Measurements from ENCODE around the gene CASK. TPM values are rescaled to one million over a fixed set of nuclear protein-coding genes. Genes with fewer than 3 reads are reported as not detected.

Gene CASK
- total and polyA plus RNA-seq, 9 donors = 17.5 to 41.5 (median 25.4) TPM

DNA sequence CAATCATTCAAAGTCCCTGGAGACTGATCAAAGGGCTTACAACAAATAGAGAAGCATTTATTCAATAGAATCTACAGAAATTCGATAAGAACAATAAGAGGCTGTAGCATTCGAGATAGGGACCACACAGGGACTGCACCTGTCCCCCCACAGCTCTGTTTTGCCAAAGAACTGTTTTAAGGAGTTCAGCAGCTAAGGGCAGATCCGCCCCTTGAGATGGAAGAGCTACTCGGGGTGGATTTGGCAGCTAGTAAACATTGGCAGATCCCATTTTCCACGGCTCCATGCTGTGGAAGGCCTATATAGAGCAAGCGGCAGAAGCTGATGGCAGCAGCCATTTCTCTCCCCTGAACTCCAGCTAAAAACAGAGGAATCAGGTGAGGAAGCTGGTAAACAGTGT is 123.7 kb downstream of the CASK start:
- H3K9me3 ChIP-seq (replicated peaks; ENCODE audit: control insufficient read depth, low read depth, low read length) = peaks cover 11% of the 10 kb centered on the region
- H3K4me1 ChIP-seq (ENCODE audit: control insufficient read depth, insufficient read depth, low read length) = no peaks in the 10 kb centered on the region
- H3K4me3 ChIP-seq (ENCODE audit: low read length) = no peak overlapping the region
- DNase-seq = no peak
- peaks cover 9% of the 10 kb centered on the region for H3K27me3 ChIP-seq (ENCODE audit: control insufficient read depth, insufficient read depth, low read length)
- no peak overlapping the region for H3K27ac ChIP-seq (ENCODE audit: low read length)
- WGBS (ENCODE audit: insufficient coverage) = 43% methylated on average over 4 of the region's 6 CpGs
- H3K36me3 ChIP-seq (ENCODE audit: control insufficient read depth, insufficient read depth, low read length) = no peaks in the 10 kb centered on the region

- peaks cover 4% of the 10 kb centered on the region for H3K9me3 ChIP-seq (replicated peaks; ENCODE audit: control insufficient read depth, low read depth, low read length)
- H3K4me3 ChIP-seq (ENCODE audit: low read length) = no peak overlapping the region
- no peaks in the 10 kb centered on the region for H3K36me3 ChIP-seq (ENCODE audit: control insufficient read depth, insufficient read depth, low read length)
- H3K27ac ChIP-seq (ENCODE audit: low read length) = no peak overlapping the region
- 75% methylated on average over 1 of the region's 1 CpG for WGBS (ENCODE audit: insufficient coverage)
- no peaks in the 10 kb centered on the region for H3K4me1 ChIP-seq (ENCODE audit: control insufficient read depth, insufficient read depth, low read length)
- DNase-seq = no peak
- H3K27me3 ChIP-seq (ENCODE audit: control insufficient read depth, insufficient read depth, low read length) = peaks cover 9% of the 10 kb centered on the region
Observed at GRCh38 chrX:41796577-41796976, 126.8 kb downstream of the CASK start.

GRCh38 chrX:41796046-41796445 is 127.3 kb downstream of the CASK start:
- no peak for DNase-seq
- Histone ChIP-seq H3K36me3 (ENCODE audit: control insufficient read depth, insufficient read depth, low read length) (no peaks in the 10 kb centered on the region), H3K4me3 (ENCODE audit: low read length) (no peak overlapping the region), H3K27me3 (ENCODE audit: control insufficient read depth, insufficient read depth, low read length) (peaks cover 7% of the 10 kb centered on the region), H3K4me1 (ENCODE audit: control insufficient read depth, insufficient read depth, low read length) (no peaks in the 10 kb centered on the region), H3K27ac (ENCODE audit: low read length) (no peak overlapping the region), H3K9me3 (replicated peaks; ENCODE audit: control insufficient read depth, low read depth, low read length) (peaks cover under 1% of the 10 kb centered on the region)
- no CpG with 5 or more reads among the region's 1 CpG for WGBS (ENCODE audit: insufficient coverage)

GRCh38 chrX:41789374-41789773 is 134.0 kb downstream of the CASK start:
- DNase-seq = peak; percentile 39
- no peaks in the 10 kb centered on the region for H3K4me1 ChIP-seq (ENCODE audit: control insufficient read depth, insufficient read depth, low read length)

GRCh38 chrX:41785685-41786084 is 137.7 kb downstream of the CASK start:
- WGBS (ENCODE audit: insufficient coverage) = 25% methylated on average over 1 of the region's 2 CpGs
- peaks cover 12% of the 10 kb centered on the region for H3K27me3 ChIP-seq (ENCODE audit: control insufficient read depth, insufficient read depth, low read length)

More at GRCh38 chrX:41789374-41789773, 134.0 kb downstream of the CASK start:
- H3K27ac ChIP-seq (ENCODE audit: low read length) = no peak overlapping the region
- no peaks in the 10 kb centered on the region for H3K36me3 ChIP-seq (ENCODE audit: control insufficient read depth, insufficient read depth, low read length)
- no peaks in the 10 kb centered on the region for H3K9me3 ChIP-seq (replicated peaks; ENCODE audit: control insufficient read depth, low read depth, low read length)
- no CpG with 5 or more reads among the region's 2 CpGs for WGBS (ENCODE audit: insufficient coverage)
- peaks cover 7% of the 10 kb centered on the region for H3K27me3 ChIP-seq (ENCODE audit: control insufficient read depth, insufficient read depth, low read length)
- no peak overlapping the region for H3K4me3 ChIP-seq (ENCODE audit: low read length)

GRCh38 chrX:41781500-41781899 is 141.9 kb downstream of the CASK start:
- Histone ChIP-seq H3K9me3 (replicated peaks; ENCODE audit: control insufficient read depth, low read depth, low read length) (no peaks in the 10 kb centered on the region), H3K4me1 (ENCODE audit: control insufficient read depth, insufficient read depth, low read length) (peaks cover 4% of the 10 kb centered on the region), H3K36me3 (ENCODE audit: control insufficient read depth, insufficient read depth, low read length) (no peaks in the 10 kb centered on the region), H3K4me3 (ENCODE audit: low read length) (no peak overlapping the region), H3K27me3 (ENCODE audit: control insufficient read depth, insufficient read depth, low read length) (peaks cover 12% of the 10 kb centered on the region), H3K27ac (ENCODE audit: low read length) (no peak overlapping the region)
- DNase-seq = peak; percentile 28
- WGBS (ENCODE audit: insufficient coverage) = no CpG with 5 or more reads among the region's 2 CpGs

More at GRCh38 chrX:41785685-41786084, 137.7 kb downstream of the CASK start:
- H3K36me3 ChIP-seq (ENCODE audit: control insufficient read depth, insufficient read depth, low read length) = no peaks in the 10 kb centered on the region
- H3K27ac ChIP-seq (ENCODE audit: low read length) = no peak overlapping the region
- peak; percentile 22 for DNase-seq
- H3K4me1 ChIP-seq (ENCODE audit: control insufficient read depth, insufficient read depth, low read length) = no peaks in the 10 kb centered on the region
- H3K4me3 ChIP-seq (ENCODE audit: low read length) = no peak overlapping the region
- H3K9me3 ChIP-seq (replicated peaks; ENCODE audit: control insufficient read depth, low read depth, low read length) = no peaks in the 10 kb centered on the region

- H3K9me3 ChIP-seq (replicated peaks; ENCODE audit: control insufficient read depth, low read depth, low read length) = no peaks in the 10 kb centered on the region
- no peak for DNase-seq
- H3K4me3 ChIP-seq (ENCODE audit: low read length) = no peak overlapping the region
- peaks cover 4% of the 10 kb centered on the region for H3K4me1 ChIP-seq (ENCODE audit: control insufficient read depth, insufficient read depth, low read length)
- WGBS (ENCODE audit: insufficient coverage) = no CpG with 5 or more reads among the region's 3 CpGs
- H3K27ac ChIP-seq (ENCODE audit: low read length) = no peak overlapping the region
- no peaks in the 10 kb centered on the region for H3K36me3 ChIP-seq (ENCODE audit: control insufficient read depth, insufficient read depth, low read length)
- peaks cover 7% of the 10 kb centered on the region for H3K27me3 ChIP-seq (ENCODE audit: control insufficient read depth, insufficient read depth, low read length)
Observed at GRCh38 chrX:41779941-41780340, 143.4 kb downstream of the CASK start.

DNA sequence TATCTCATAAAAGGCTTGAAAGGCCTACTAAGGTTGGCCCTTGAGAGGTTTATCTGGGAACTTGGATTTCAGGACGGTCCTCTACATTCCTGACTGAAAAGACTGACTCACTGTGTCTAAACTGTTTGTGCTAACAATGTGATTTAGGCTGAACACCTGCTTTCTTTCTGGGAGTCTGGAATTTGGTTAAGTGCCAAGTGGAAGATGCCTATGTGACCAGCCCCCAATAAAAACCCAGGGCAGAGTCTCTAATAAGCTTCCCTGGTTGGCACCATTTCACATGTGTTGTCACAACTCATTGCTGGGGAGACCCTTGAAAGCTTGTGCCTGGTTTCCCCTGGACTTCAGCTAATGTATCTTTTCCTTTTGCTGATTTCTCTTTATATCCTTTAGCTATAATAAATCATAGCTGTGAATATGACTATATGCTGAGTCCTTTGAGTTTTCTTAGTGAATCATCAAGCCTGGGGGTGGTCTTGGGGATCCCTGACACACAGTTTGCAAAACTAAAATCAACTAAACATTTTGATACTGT is 144.3 kb downstream of the CASK start:
- H3K36me3 ChIP-seq (ENCODE audit: control insufficient read depth, insufficient read depth, low read length) = no peaks in the 10 kb centered on the region
- H3K4me1 ChIP-seq (ENCODE audit: control insufficient read depth, insufficient read depth, low read length) = peaks cover 4% of the 10 kb centered on the region
- no peaks in the 10 kb centered on the region for H3K9me3 ChIP-seq (replicated peaks; ENCODE audit: control insufficient read depth, low read depth, low read length)
- H3K27ac ChIP-seq (ENCODE audit: low read length) = no peak overlapping the region
- no peak overlapping the region for H3K4me3 ChIP-seq (ENCODE audit: low read length)
- 40% methylated on average over 1 of the region's 1 CpG for WGBS (ENCODE audit: insufficient coverage)
- DNase-seq = peak; percentile 57
- peaks cover 7% of the 10 kb centered on the region for H3K27me3 ChIP-seq (ENCODE audit: control insufficient read depth, insufficient read depth, low read length)

DNA sequence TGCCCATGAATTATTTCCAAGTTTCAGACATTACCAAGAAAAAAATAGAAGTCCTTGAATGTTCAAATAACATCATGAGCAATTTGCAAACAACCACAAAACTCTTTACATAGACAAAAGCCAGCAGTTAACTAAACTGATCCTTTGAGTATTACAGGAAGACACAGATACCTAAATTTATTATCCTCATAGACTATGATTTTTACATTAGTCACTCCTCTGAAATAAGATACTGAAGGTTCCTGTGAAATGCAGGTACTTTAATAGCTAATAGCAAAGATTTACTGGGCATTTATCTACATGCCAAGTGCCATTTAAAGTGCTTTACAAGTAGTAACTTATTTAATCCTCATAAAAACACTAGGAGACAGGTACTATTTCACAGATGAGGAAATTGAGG is 161.7 kb downstream of the CASK start:
- no peaks in the 10 kb centered on the region for H3K4me1 ChIP-seq (ENCODE audit: control insufficient read depth, insufficient read depth, low read length)
- H3K4me3 ChIP-seq (ENCODE audit: low read length) = no peak overlapping the region
- H3K27ac ChIP-seq (ENCODE audit: low read length) = no peak overlapping the region
- H3K36me3 ChIP-seq (ENCODE audit: control insufficient read depth, insufficient read depth, low read length) = no peaks in the 10 kb centered on the region
- no peaks in the 10 kb centered on the region for H3K9me3 ChIP-seq (replicated peaks; ENCODE audit: control insufficient read depth, low read depth, low read length)
- H3K27me3 ChIP-seq (ENCODE audit: control insufficient read depth, insufficient read depth, low read length) = peaks cover 4% of the 10 kb centered on the region
- no peak for DNase-seq

- WGBS (ENCODE audit: insufficient coverage) = no CpG with 5 or more reads among the region's 3 CpGs
- Histone ChIP-seq H3K4me3 (ENCODE audit: low read length) (no peak overlapping the region), H3K4me1 (ENCODE audit: control insufficient read depth, insufficient read depth, low read length) (no peaks in the 10 kb centered on the region), H3K27ac (ENCODE audit: low read length) (no peak overlapping the region), H3K36me3 (ENCODE audit: control insufficient read depth, insufficient read depth, low read length) (no peaks in the 10 kb centered on the region), H3K27me3 (ENCODE audit: control insufficient read depth, insufficient read depth, low read length) (peaks cover 2% of the 10 kb centered on the region), H3K9me3 (replicated peaks; ENCODE audit: control insufficient read depth, low read depth, low read length) (no peaks in the 10 kb centered on the region)
- no peak for DNase-seq
Observed at GRCh38 chrX:41761169-41761568, 162.2 kb downstream of the CASK start.

GRCh38 chrX:41759817-41760216 is 163.5 kb downstream of the CASK start:
- Histone ChIP-seq H3K27ac (ENCODE audit: low read length) (no peak overlapping the region), H3K4me3 (ENCODE audit: low read length) (no peak overlapping the region), H3K36me3 (ENCODE audit: control insufficient read depth, insufficient read depth, low read length) (no peaks in the 10 kb centered on the region), H3K27me3 (ENCODE audit: control insufficient read depth, insufficient read depth, low read length) (peaks cover 2% of the 10 kb centered on the region), H3K9me3 (replicated peaks; ENCODE audit: control insufficient read depth, low read depth, low read length) (no peaks in the 10 kb centered on the region), H3K4me1 (ENCODE audit: control insufficient read depth, insufficient read depth, low read length) (no peaks in the 10 kb centered on the region)
- DNase-seq = peak; percentile 20
- WGBS (ENCODE audit: insufficient coverage) = no CpG with 5 or more reads among the region's 3 CpGs

Measured in muscle of leg (tissue), 11 donors.